WTC11 (cell line): Measurements from ENCODE around the gene CDC5L. TPM values are rescaled to one million over a fixed set of nuclear protein-coding genes. Genes with fewer than 3 reads are reported as not detected.

Experiments
- ATAC-seq: fragments of 200-7000 bp; cut with Tn5 transposase; 2 replicates; pipeline ENCODE4 v1.10.0; 2021; ENCODE audit warnings: mild to moderate bottlenecking, moderate library complexity
- CTCF ChIA-PET: fragments of 300-600 bp; sonication (Branson Sonifier 250); formaldehyde crosslinking; loops from one replicate; lab custom pipeline; 2021; ENCODE audit warnings: antibody characterized with exemption; lab: Charles Lee
- POLR2A ChIA-PET: fragments of 350-600 bp; sonication (Branson Sonifier 250); formaldehyde crosslinking; loops from one replicate; lab custom pipeline; 2021; ENCODE audit warnings: antibody characterized with exemption; lab: Charles Lee
- DNase-seq: peaks from one replicate; pipeline ENCODE4 v3.0.0; 2021; ENCODE audit warnings: low spot score
- H3K27ac Mint-ChIP-seq: 2 replicates; pipeline ENCODE4 v1.8.0; 2021; ENCODE audit warnings: mixed read lengths
- H3K27me3 Mint-ChIP-seq: 2 replicates; pipeline ENCODE4 v1.8.0; 2021; ENCODE audit warnings: low read depth, mild to moderate bottlenecking, moderate library complexity, mixed read lengths
- H3K36me3 Mint-ChIP-seq: 2 replicates; pipeline ENCODE4 v1.8.0; 2021; ENCODE audit warnings: mixed read lengths
- H3K4me1 Mint-ChIP-seq: 2 replicates; pipeline ENCODE4 v1.8.0; 2022; ENCODE audit warnings: mixed read lengths
- H3K4me3 Mint-ChIP-seq: 2 replicates; pipeline ENCODE4 v1.8.0; 2021; ENCODE audit warnings: mild to moderate bottlenecking, moderate library complexity, mixed read lengths
- H3K9me3 Mint-ChIP-seq: 2 replicates; pipeline ENCODE4 v1.8.0; 2021; ENCODE audit warnings: mixed read lengths
- CBFB ChIP-seq: sonication (generic); formaldehyde crosslinking; IDR thresholded peaks from 2 replicates; pipeline ENCODE4 v1.8.1; 2022; ENCODE audit warnings: mild to moderate bottlenecking, low read depth, missing genetic modification reagents
- CREM ChIP-seq: sonication (generic); formaldehyde crosslinking; IDR thresholded peaks from 2 replicates; pipeline ENCODE4 v1.8.1; 2022; ENCODE audit warnings: mild to moderate bottlenecking, missing genetic modification reagents, moderate library complexity
- GABPB1 ChIP-seq: sonication (generic); formaldehyde crosslinking; IDR thresholded peaks from 2 replicates; pipeline ENCODE4 v1.8.1; 2023; ENCODE audit warnings: mild to moderate bottlenecking, missing genetic modification reagents
- GRHL2 ChIP-seq: fragments of 250-450 bp; sonication (Bioruptor Pico); IDR thresholded peaks from 2 replicates; pipeline ENCODE4 v1.8.0; 2022; ENCODE audit warnings: mild to moderate bottlenecking, moderate library complexity; ENCODE audit not compliant: insufficient replicate concordance, severe bottlenecking
- HMGA2 ChIP-seq: fragments of 250-450 bp; sonication (Bioruptor Pico); IDR thresholded peaks from 2 replicates; pipeline ENCODE4 v1.4.0; 2021; ENCODE audit warnings: mild to moderate bottlenecking, moderate library complexity
- JAZF1 ChIP-seq: fragments of 250-450 bp; sonication (Bioruptor Pico); IDR thresholded peaks from 2 replicates; pipeline ENCODE4 v1.9.0; 2021; ENCODE audit warnings: moderate library complexity, mild to moderate bottlenecking, inconsistent platforms
- MXD4 ChIP-seq: fragments of 250-450 bp; sonication (Bioruptor Pico); IDR thresholded peaks from 2 replicates; pipeline ENCODE4 v1.8.0; 2021; ENCODE audit warnings: mild to moderate bottlenecking, moderate library complexity, borderline replicate concordance
- NR2C2 ChIP-seq: sonication (generic); formaldehyde crosslinking; IDR thresholded peaks from 2 replicates; pipeline ENCODE4 v1.8.0; 2022; ENCODE audit warnings: mild to moderate bottlenecking, missing genetic modification reagents
- RELA ChIP-seq: sonication (generic); formaldehyde crosslinking; IDR thresholded peaks from 2 replicates; pipeline ENCODE4 v1.8.1; 2022; ENCODE audit warnings: missing genetic modification reagents, mild to moderate bottlenecking, borderline replicate concordance
- SMAD3 ChIP-seq: sonication (generic); formaldehyde crosslinking; IDR thresholded peaks from 2 replicates; pipeline ENCODE4 v1.8.0; 2022; ENCODE audit warnings: missing genetic modification reagents, mild to moderate bottlenecking, borderline replicate concordance
- SOX15 ChIP-seq: fragments of 250-450 bp; sonication (Bioruptor Pico); IDR thresholded peaks from 2 replicates; pipeline ENCODE4 v1.9.0; 2021; ENCODE audit warnings: mild to moderate bottlenecking
- ZNF396 ChIP-seq: fragments of 250-450 bp; sonication (Bioruptor Pico); IDR thresholded peaks from 2 replicates; pipeline ENCODE4 v1.8.0; 2021; ENCODE audit warnings: mild to moderate bottlenecking, moderate library complexity, borderline replicate concordance
- ZNF416 ChIP-seq: fragments of 250-450 bp; sonication (Bioruptor Pico); IDR thresholded peaks from 2 replicates; pipeline ENCODE4 v1.9.0; 2021; ENCODE audit warnings: mild to moderate bottlenecking, inconsistent platforms
- total RNA-seq: library from RNA; stranded (reverse); gene quantifications from 3 replicates; pipeline ENCODE4 v1.2.3, GENCODE V29; 2021
- TF ChIP-seq, protein P1 (sequence below): sonication (generic); formaldehyde crosslinking; IDR thresholded peaks from 2 replicates; pipeline ENCODE4 v1.8.1; 2022; ENCODE audit warnings: mild to moderate bottlenecking, moderate library complexity, missing genetic modification reagents
- TF ChIP-seq, protein P2 (sequence below): sonication (generic); formaldehyde crosslinking; IDR thresholded peaks from 2 replicates; pipeline ENCODE4 v1.8.0; 2022; ENCODE audit warnings: mild to moderate bottlenecking, missing genetic modification reagents
- TF ChIP-seq, protein P3 (sequence below): sonication (generic); formaldehyde crosslinking; conservative IDR thresholded peaks from 2 replicates; pipeline ENCODE4 v1.8.1; 2022; ENCODE audit warnings: mild to moderate bottlenecking, missing genetic modification reagents
- TF ChIP-seq, protein P4 (sequence below): sonication (generic); formaldehyde crosslinking; IDR thresholded peaks from 2 replicates; pipeline ENCODE4 v1.8.0; 2023; ENCODE audit warnings: missing genetic modification reagents, mild to moderate bottlenecking, borderline replicate concordance
- TF ChIP-seq, protein P5 (sequence below): sonication (generic); formaldehyde crosslinking; IDR thresholded peaks from 2 replicates; pipeline ENCODE4 v1.8.0; 2022; ENCODE audit warnings: mild to moderate bottlenecking, missing genetic modification reagents
- TF ChIP-seq, protein P6 (sequence below): fragments of 250-450 bp; sonication (Bioruptor Pico); IDR thresholded peaks from 2 replicates; pipeline ENCODE4 v1.9.0; 2021; ENCODE audit warnings: mild to moderate bottlenecking
- TF ChIP-seq, protein P7 (sequence below): sonication (generic); formaldehyde crosslinking; IDR thresholded peaks from 2 replicates; pipeline ENCODE4 v1.8.1; 2022; ENCODE audit warnings: mild to moderate bottlenecking, missing genetic modification reagents, moderate library complexity, borderline replicate concordance

The CDC5L gene
- total RNA-seq, 1 experiment from 2014 or later = 23.5 TPM

DNA sequence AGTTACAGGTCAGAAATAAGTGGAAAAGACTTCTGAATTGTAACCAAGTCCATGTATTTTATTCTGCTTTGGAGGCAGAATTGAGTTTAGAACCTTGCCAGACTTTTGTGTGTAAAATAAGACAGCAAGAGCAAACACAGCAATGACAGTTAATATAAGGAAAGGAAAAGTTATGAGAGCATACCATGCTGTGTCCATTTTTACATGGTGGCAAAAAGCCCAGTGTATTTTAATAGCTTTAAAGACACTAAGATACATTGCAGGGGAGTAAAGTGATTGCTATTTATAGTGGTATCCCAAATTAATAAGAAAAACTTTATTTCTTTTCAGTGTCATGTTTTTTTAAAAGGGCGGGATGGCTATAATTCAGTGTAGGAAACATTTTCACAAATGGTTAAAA is 45.2 kb downstream of the CDC5L start:
- DNase-seq (no peak), ATAC-seq (no peak)
- H3K27ac Mint-ChIP-seq = no peak overlapping the region
- no peak overlapping the region for H3K4me3 Mint-ChIP-seq
- peaks cover 11% of the 10 kb centered on the region for H3K36me3 Mint-ChIP-seq
- TF ChIP-seq SOX15 (CRISPR knock-in tag) = no peak
- POLR2A ChIA-PET = no interaction called here
- CTCF ChIA-PET = no interaction called here
- no peaks in the 10 kb centered on the region for H3K27me3 Mint-ChIP-seq
- H3K9me3 Mint-ChIP-seq = no peaks in the 10 kb centered on the region
- H3K4me1 Mint-ChIP-seq = no peaks in the 10 kb centered on the region

DNA sequence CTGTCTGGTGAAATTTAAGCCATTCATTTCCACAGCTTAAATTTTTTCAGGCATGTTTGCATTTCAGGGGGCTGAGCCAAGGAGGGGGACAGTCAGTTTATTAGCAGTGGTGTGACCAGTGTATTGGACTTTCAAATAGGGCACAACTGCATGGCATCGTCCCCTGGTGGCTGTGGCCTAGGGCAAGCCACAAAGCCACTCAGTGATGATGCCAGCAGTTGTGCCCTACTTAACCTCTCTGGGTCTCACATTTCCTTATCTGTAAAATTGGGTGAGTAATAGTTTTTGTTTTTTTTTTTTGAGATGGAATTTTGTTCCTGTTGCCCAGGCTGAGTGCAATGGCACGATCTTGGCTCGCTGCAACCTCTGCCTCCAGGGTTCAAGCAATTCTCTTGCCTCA is 48.0 kb downstream of the CDC5L start:
- no peak overlapping the region for H3K4me3 Mint-ChIP-seq
- no peaks in the 10 kb centered on the region for H3K4me1 Mint-ChIP-seq
- no peaks in the 10 kb centered on the region for H3K9me3 Mint-ChIP-seq
- ATAC-seq (no peak), DNase-seq (no peak)
- H3K36me3 Mint-ChIP-seq = peaks cover 14% of the 10 kb centered on the region; the same call in 1 of the 2 replicates
- ChIA-PET POLR2A (no interaction called here), CTCF (interaction anchor here (2.5 kb wide), 1 partner anchor 20 kb away, joined by 8 read pairs; no protein-coding TSS in a partner anchor)
- TF ChIP-seq, protein P1, sequence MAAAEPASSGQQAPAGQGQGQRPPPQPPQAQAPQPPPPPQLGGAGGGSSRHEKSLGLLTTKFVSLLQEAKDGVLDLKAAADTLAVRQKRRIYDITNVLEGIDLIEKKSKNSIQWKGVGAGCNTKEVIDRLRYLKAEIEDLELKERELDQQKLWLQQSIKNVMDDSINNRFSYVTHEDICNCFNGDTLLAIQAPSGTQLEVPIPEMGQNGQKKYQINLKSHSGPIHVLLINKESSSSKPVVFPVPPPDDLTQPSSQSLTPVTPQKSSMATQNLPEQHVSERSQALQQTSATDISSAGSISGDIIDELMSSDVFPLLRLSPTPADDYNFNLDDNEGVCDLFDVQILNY (CRISPR knock-in tag) = no peak
- TF ChIP-seq NR2C2 (CRISPR knock-in tag) (no peak), ZNF416 (CRISPR knock-in tag) (no peak), HMGA2 (CRISPR knock-in tag) (no peak), GRHL2 (CRISPR knock-in tag) (no peak), CREM (no peak), GABPB1 (CRISPR knock-in tag) (no peak), MXD4 (CRISPR knock-in tag) (no peak), JAZF1 (no peak), SMAD3 (CRISPR knock-in tag) (no peak), ZNF396 (CRISPR knock-in tag) (no peak), RELA (CRISPR knock-in tag) (no peak), CBFB (CRISPR knock-in tag) (no peak)
- TF ChIP-seq, protein P2, sequence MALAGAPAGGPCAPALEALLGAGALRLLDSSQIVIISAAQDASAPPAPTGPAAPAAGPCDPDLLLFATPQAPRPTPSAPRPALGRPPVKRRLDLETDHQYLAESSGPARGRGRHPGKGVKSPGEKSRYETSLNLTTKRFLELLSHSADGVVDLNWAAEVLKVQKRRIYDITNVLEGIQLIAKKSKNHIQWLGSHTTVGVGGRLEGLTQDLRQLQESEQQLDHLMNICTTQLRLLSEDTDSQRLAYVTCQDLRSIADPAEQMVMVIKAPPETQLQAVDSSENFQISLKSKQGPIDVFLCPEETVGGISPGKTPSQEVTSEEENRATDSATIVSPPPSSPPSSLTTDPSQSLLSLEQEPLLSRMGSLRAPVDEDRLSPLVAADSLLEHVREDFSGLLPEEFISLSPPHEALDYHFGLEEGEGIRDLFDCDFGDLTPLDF (CRISPR knock-in tag) = no peak
- TF ChIP-seq, protein P3, sequence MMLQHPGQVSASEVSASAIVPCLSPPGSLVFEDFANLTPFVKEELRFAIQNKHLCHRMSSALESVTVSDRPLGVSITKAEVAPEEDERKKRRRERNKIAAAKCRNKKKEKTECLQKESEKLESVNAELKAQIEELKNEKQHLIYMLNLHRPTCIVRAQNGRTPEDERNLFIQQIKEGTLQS (CRISPR knock-in tag) = no peak
- TF ChIP-seq, protein P4, sequence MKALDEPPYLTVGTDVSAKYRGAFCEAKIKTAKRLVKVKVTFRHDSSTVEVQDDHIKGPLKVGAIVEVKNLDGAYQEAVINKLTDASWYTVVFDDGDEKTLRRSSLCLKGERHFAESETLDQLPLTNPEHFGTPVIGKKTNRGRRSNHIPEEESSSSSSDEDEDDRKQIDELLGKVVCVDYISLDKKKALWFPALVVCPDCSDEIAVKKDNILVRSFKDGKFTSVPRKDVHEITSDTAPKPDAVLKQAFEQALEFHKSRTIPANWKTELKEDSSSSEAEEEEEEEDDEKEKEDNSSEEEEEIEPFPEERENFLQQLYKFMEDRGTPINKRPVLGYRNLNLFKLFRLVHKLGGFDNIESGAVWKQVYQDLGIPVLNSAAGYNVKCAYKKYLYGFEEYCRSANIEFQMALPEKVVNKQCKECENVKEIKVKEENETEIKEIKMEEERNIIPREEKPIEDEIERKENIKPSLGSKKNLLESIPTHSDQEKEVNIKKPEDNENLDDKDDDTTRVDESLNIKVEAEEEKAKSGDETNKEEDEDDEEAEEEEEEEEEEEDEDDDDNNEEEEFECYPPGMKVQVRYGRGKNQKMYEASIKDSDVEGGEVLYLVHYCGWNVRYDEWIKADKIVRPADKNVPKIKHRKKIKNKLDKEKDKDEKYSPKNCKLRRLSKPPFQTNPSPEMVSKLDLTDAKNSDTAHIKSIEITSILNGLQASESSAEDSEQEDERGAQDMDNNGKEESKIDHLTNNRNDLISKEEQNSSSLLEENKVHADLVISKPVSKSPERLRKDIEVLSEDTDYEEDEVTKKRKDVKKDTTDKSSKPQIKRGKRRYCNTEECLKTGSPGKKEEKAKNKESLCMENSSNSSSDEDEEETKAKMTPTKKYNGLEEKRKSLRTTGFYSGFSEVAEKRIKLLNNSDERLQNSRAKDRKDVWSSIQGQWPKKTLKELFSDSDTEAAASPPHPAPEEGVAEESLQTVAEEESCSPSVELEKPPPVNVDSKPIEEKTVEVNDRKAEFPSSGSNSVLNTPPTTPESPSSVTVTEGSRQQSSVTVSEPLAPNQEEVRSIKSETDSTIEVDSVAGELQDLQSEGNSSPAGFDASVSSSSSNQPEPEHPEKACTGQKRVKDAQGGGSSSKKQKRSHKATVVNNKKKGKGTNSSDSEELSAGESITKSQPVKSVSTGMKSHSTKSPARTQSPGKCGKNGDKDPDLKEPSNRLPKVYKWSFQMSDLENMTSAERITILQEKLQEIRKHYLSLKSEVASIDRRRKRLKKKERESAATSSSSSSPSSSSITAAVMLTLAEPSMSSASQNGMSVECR (CRISPR knock-in tag) = no peak
- TF ChIP-seq, protein P5, sequence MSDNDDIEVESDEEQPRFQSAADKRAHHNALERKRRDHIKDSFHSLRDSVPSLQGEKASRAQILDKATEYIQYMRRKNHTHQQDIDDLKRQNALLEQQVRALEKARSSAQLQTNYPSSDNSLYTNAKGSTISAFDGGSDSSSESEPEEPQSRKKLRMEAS = no peak
- TF ChIP-seq, protein P6, sequence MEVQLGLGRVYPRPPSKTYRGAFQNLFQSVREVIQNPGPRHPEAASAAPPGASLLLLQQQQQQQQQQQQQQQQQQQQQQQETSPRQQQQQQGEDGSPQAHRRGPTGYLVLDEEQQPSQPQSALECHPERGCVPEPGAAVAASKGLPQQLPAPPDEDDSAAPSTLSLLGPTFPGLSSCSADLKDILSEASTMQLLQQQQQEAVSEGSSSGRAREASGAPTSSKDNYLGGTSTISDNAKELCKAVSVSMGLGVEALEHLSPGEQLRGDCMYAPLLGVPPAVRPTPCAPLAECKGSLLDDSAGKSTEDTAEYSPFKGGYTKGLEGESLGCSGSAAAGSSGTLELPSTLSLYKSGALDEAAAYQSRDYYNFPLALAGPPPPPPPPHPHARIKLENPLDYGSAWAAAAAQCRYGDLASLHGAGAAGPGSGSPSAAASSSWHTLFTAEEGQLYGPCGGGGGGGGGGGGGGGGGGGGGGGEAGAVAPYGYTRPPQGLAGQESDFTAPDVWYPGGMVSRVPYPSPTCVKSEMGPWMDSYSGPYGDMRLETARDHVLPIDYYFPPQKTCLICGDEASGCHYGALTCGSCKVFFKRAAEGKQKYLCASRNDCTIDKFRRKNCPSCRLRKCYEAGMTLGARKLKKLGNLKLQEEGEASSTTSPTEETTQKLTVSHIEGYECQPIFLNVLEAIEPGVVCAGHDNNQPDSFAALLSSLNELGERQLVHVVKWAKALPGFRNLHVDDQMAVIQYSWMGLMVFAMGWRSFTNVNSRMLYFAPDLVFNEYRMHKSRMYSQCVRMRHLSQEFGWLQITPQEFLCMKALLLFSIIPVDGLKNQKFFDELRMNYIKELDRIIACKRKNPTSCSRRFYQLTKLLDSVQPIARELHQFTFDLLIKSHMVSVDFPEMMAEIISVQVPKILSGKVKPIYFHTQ (CRISPR knock-in tag) = no peak
- TF ChIP-seq, protein P7, sequence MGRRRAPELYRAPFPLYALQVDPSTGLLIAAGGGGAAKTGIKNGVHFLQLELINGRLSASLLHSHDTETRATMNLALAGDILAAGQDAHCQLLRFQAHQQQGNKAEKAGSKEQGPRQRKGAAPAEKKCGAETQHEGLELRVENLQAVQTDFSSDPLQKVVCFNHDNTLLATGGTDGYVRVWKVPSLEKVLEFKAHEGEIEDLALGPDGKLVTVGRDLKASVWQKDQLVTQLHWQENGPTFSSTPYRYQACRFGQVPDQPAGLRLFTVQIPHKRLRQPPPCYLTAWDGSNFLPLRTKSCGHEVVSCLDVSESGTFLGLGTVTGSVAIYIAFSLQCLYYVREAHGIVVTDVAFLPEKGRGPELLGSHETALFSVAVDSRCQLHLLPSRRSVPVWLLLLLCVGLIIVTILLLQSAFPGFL = no peak
- H3K27ac Mint-ChIP-seq = no peak overlapping the region
- H3K27me3 Mint-ChIP-seq = no peaks in the 10 kb centered on the region
